Measurements from ENCODE around the gene CNTNAP2. TPM values are rescaled to one million over a fixed set of nuclear protein-coding genes. Genes with fewer than 3 reads are reported as not detected.

Gene CNTNAP2
- total RNA-seq, 2 experiments from 2014 or later = 0.19 to 0.22 TPM

- no peak overlapping the region for H3K27ac Mint-ChIP-seq
- peaks cover 6% of the 10 kb centered on the region for H3K9me3 Mint-ChIP-seq
- peaks cover 2% of the 10 kb centered on the region for H3K36me3 Mint-ChIP-seq
- H3K4me3 Mint-ChIP-seq = no peak overlapping the region
- H3K27me3 Mint-ChIP-seq = peaks cover 17% of the 10 kb centered on the region
- DNase-seq = no peak
- H3K4me1 Mint-ChIP-seq = no peaks in the 10 kb centered on the region
Observed at GRCh38 chr7:148391591-148391990, 2275.0 kb downstream of the CNTNAP2 start.

GRCh38 chr7:148394582-148394981, 2278.0 kb downstream of the CNTNAP2 start:
- DNase-seq = no peak
- Mint-ChIP-seq H3K4me3 (no peak overlapping the region), H3K9me3 (no peaks in the 10 kb centered on the region), H3K27ac (no peak overlapping the region), H3K4me1 (peaks cover 5% of the 10 kb centered on the region), H3K27me3 (peaks cover 37% of the 10 kb centered on the region), H3K36me3 (no peaks in the 10 kb centered on the region)

GRCh38 chr7:148395352-148395811, 2278.8 kb downstream of the CNTNAP2 start:
- DNase-seq = no peak
- H3K27me3 Mint-ChIP-seq = peaks cover 42% of the 10 kb centered on the region
- no peaks in the 10 kb centered on the region for H3K9me3 Mint-ChIP-seq
- peaks cover 5% of the 10 kb centered on the region for H3K4me1 Mint-ChIP-seq
- H3K36me3 Mint-ChIP-seq = no peaks in the 10 kb centered on the region
- H3K27ac Mint-ChIP-seq = no peak overlapping the region
- no peak overlapping the region for H3K4me3 Mint-ChIP-seq

GRCh38 chr7:148395990-148396716, 2279.6 kb downstream of the CNTNAP2 start:
- Mint-ChIP-seq H3K36me3 (no peaks in the 10 kb centered on the region), H3K9me3 (no peaks in the 10 kb centered on the region), H3K4me3 (no peak overlapping the region), H3K27me3 (peaks cover 49% of the 10 kb centered on the region), H3K27ac (no peak overlapping the region), H3K4me1 (peaks cover 5% of the 10 kb centered on the region)
- DNase-seq = no peak

GRCh38 chr7:148397056-148397455, 2280.5 kb downstream of the CNTNAP2 start:
- no peak overlapping the region for H3K27ac Mint-ChIP-seq
- DNase-seq = no peak
- H3K4me3 Mint-ChIP-seq = no peak overlapping the region
- no peaks in the 10 kb centered on the region for H3K36me3 Mint-ChIP-seq
- peaks cover 56% of the 10 kb centered on the region for H3K27me3 Mint-ChIP-seq
- H3K9me3 Mint-ChIP-seq = no peaks in the 10 kb centered on the region
- H3K4me1 Mint-ChIP-seq = peaks cover 5% of the 10 kb centered on the region

- no peaks in the 10 kb centered on the region for H3K9me3 Mint-ChIP-seq
- no peak overlapping the region for H3K27ac Mint-ChIP-seq
- H3K36me3 Mint-ChIP-seq = no peaks in the 10 kb centered on the region
- peaks cover 60% of the 10 kb centered on the region for H3K27me3 Mint-ChIP-seq
- peaks cover 5% of the 10 kb centered on the region for H3K4me1 Mint-ChIP-seq
- no peak overlapping the region for H3K4me3 Mint-ChIP-seq
- DNase-seq = no peak
Observed at GRCh38 chr7:148397551-148397950, 2280.9 kb downstream of the CNTNAP2 start.

GRCh38 chr7:148397985-148398384, 2281.4 kb downstream of the CNTNAP2 start:
- Mint-ChIP-seq H3K4me3 (no peak overlapping the region), H3K4me1 (peaks cover 5% of the 10 kb centered on the region), H3K27me3 (peaks cover 60% of the 10 kb centered on the region), H3K36me3 (no peaks in the 10 kb centered on the region), H3K9me3 (no peaks in the 10 kb centered on the region), H3K27ac (no peak overlapping the region)
- DNase-seq = no peak

GRCh38 chr7:148398844-148399365, 2282.3 kb downstream of the CNTNAP2 start:
- Mint-ChIP-seq H3K4me1 (peaks cover 5% of the 10 kb centered on the region), H3K27ac (no peak overlapping the region), H3K27me3 (peaks cover 60% of the 10 kb centered on the region), H3K4me3 (no peak overlapping the region), H3K36me3 (no peaks in the 10 kb centered on the region), H3K9me3 (no peaks in the 10 kb centered on the region)
- DNase-seq = no peak

- H3K4me3 Mint-ChIP-seq = no peak overlapping the region
- no peaks in the 10 kb centered on the region for H3K36me3 Mint-ChIP-seq
- peaks cover 67% of the 10 kb centered on the region for H3K27me3 Mint-ChIP-seq
- peaks cover 5% of the 10 kb centered on the region for H3K4me1 Mint-ChIP-seq
- no peak for DNase-seq
- no peaks in the 10 kb centered on the region for H3K9me3 Mint-ChIP-seq
- H3K27ac Mint-ChIP-seq = no peak overlapping the region
Observed at GRCh38 chr7:148400101-148400500, 2283.5 kb downstream of the CNTNAP2 start.

GRCh38 chr7:148402159-148402558, 2285.6 kb downstream of the CNTNAP2 start:
- no peaks in the 10 kb centered on the region for H3K9me3 Mint-ChIP-seq
- DNase-seq = no peak
- no peak overlapping the region for H3K27ac Mint-ChIP-seq
- peaks cover 61% of the 10 kb centered on the region for H3K27me3 Mint-ChIP-seq
- peaks cover 5% of the 10 kb centered on the region for H3K4me1 Mint-ChIP-seq
- no peak overlapping the region for H3K4me3 Mint-ChIP-seq
- H3K36me3 Mint-ChIP-seq = no peaks in the 10 kb centered on the region

- H3K9me3 Mint-ChIP-seq = no peaks in the 10 kb centered on the region
- peaks cover 3% of the 10 kb centered on the region for H3K4me1 Mint-ChIP-seq
- H3K27me3 Mint-ChIP-seq = peaks cover 50% of the 10 kb centered on the region
- no peak overlapping the region for H3K27ac Mint-ChIP-seq
- DNase-seq = no peak
- H3K36me3 Mint-ChIP-seq = no peaks in the 10 kb centered on the region
- no peak overlapping the region for H3K4me3 Mint-ChIP-seq
Observed at GRCh38 chr7:148403466-148403993, 2286.9 kb downstream of the CNTNAP2 start.

GRCh38 chr7:148408307-148408706, 2291.7 kb downstream of the CNTNAP2 start:
- Mint-ChIP-seq H3K27me3 (peaks cover 20% of the 10 kb centered on the region), H3K36me3 (no peaks in the 10 kb centered on the region), H3K9me3 (no peaks in the 10 kb centered on the region), H3K4me3 (no peak overlapping the region), H3K27ac (no peak overlapping the region), H3K4me1 (no peaks in the 10 kb centered on the region)
- no peak for DNase-seq

- no peaks in the 10 kb centered on the region for H3K36me3 Mint-ChIP-seq
- H3K4me1 Mint-ChIP-seq = no peaks in the 10 kb centered on the region
- H3K4me3 Mint-ChIP-seq = no peak overlapping the region
- no peak for DNase-seq
- no peak overlapping the region for H3K27ac Mint-ChIP-seq
- H3K27me3 Mint-ChIP-seq = peaks cover 5% of the 10 kb centered on the region
- H3K9me3 Mint-ChIP-seq = no peaks in the 10 kb centered on the region
Observed at GRCh38 chr7:148410905-148411304, 2294.3 kb downstream of the CNTNAP2 start.

GRCh38 chr7:148412691-148413090, 2296.1 kb downstream of the CNTNAP2 start:
- no peak overlapping the region for H3K4me3 Mint-ChIP-seq
- H3K36me3 Mint-ChIP-seq = no peaks in the 10 kb centered on the region
- no peaks in the 10 kb centered on the region for H3K9me3 Mint-ChIP-seq
- no peaks in the 10 kb centered on the region for H3K4me1 Mint-ChIP-seq
- DNase-seq = no peak
- H3K27me3 Mint-ChIP-seq = no peaks in the 10 kb centered on the region
- H3K27ac Mint-ChIP-seq = no peak overlapping the region

- Mint-ChIP-seq H3K27ac (no peak overlapping the region), H3K36me3 (no peaks in the 10 kb centered on the region), H3K4me1 (no peaks in the 10 kb centered on the region), H3K27me3 (peaks cover 44% of the 10 kb centered on the region), H3K4me3 (no peak overlapping the region), H3K9me3 (peaks cover 9% of the 10 kb centered on the region)
- no peak for DNase-seq
Observed at GRCh38 chr7:148419856-148420832, 2303.5 kb downstream of the CNTNAP2 start.

All from activated naive CD8-positive, alpha-beta T cell treated with anti-CD3 and anti-CD28 coated beads for 36 hours (primary cell).